IPS-18c (cell line): ENCODE measurements around the gene SOCS2.
"Not testable (repeated sequence)": the region's sequence is repeated elsewhere in the genome, so short reads cannot be mapped to it uniquely, and the experiment has no call there.

ENCODE experiments used
- H3K4me3 ChIP-seq: 2 replicates; pipeline ENCODE4 v1.7.0; 2013; ENCODE audit warnings: low read depth, mild to moderate bottlenecking, low read length, moderate library complexity; ENCODE audit not compliant: insufficient read depth
- H3K9me3 ChIP-seq: one replicate; pipeline ENCODE4 v1.6.1; 2013; ENCODE audit warnings: mild to moderate bottlenecking, low read length, moderate library complexity; ENCODE audit not compliant: control insufficient read depth, insufficient read depth

SOCS2 gene

DNA sequence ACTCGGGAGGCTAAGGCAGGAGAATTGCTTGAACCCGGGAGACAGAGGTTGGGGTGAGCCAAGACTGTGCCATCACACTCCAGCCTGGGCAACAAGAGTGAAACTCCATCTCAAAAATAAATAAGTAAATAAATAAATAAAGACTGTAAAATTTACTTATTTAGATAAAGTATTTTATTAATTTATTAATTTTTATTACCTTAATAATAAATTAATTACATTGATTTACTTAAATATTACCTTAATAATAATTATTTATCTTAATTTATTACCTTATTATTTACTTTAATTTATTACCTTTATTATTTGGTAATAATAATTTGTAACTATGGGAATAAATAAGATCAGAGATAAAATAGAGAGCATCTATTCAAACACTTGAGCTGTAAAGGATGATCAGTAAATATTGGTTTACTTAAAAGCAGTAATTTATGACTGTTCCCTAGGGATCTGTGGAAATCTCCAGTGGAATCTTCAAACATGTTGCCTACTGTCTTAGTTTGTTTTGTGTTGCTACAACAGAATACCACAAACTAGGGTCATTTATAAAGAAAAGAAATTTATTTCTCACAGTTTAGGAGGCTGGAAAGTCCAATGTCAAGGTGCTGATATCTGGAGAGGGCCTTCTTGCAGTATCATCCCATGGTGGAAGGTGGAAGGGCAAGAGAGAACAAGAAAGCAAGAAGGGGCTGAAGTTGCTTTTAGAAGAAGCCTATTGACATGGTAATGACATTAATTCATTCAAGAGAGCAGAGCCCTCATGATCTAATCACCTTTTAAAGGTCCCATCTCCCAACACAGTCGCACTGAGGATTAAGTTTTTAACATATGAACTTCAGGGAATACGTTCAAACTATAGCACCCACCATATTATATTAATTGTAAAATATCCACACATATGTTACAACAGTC, 37.1 kb downstream of the SOCS2 start:
- Histone ChIP-seq H3K9me3 (no peaks in the 10 kb centered on the region), H3K4me3 (no peak overlapping the region)

DNA sequence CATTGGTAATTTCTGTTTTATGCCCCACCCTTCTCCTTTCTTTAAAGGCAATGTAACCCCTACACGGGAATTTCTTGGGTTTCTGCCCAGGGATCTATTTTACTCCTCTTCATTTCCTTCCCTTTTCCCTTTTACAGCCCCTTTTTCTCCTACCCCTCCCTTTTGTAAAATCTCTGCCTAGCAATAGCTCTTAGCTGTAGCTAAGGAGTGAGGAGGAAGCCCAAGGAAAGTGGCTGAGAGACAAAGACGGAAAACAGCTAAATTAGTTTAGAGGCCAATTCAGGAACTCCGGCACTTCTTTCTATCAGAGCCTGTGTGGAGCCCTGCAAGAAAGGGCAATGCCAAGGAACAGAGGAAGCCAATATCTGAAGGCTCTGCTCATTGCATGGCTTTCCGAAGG, 40.3 kb downstream of the SOCS2 start:
- no peak overlapping the region for H3K4me3 ChIP-seq
- H3K9me3 ChIP-seq = no peaks in the 10 kb centered on the region

DNA sequence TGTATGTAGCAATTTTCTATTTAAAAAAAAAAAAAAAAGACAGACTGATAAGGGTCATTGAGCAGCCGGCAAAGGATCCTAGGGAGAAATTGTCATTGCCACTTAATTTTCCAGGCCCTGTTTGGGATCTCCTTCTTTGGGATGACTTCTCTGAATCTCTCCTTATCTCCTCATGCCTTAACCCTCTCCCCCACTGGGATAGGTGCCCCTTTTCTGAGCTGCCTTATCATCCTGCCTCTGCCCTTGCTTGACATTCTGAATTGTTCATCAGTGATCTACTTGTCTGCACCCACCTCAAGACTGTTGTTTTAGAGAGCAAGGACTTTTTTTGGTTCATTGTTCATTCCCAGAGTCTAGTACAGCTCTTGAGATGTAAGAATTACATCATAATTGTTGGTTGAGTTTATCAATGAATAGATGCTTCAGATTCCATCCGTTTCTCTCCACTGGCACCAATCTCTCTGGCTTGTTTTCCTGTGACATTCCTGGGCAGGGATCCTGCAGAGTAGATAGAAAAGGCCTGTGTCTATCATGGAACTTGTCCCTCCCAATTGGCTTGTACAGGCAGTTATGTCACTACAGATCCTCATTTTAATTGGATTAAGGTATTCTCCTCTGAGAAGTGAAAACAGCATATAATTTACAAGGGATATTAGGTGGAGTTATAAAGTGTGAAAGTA, 42.6 kb downstream of the SOCS2 start:
- Histone ChIP-seq H3K9me3 (no peaks in the 10 kb centered on the region), H3K4me3 (no peak overlapping the region)

- Histone ChIP-seq H3K9me3 (no peaks in the 10 kb centered on the region), H3K4me3 (no peak overlapping the region)
Measured at GRCh38 chr12:93616584-93617101, 44.2 kb downstream of the SOCS2 start.

- no peaks in the 10 kb centered on the region for H3K9me3 ChIP-seq
- no peak overlapping the region for H3K4me3 ChIP-seq
Measured at GRCh38 chr12:93618891-93619410, 46.5 kb downstream of the SOCS2 start.

DNA sequence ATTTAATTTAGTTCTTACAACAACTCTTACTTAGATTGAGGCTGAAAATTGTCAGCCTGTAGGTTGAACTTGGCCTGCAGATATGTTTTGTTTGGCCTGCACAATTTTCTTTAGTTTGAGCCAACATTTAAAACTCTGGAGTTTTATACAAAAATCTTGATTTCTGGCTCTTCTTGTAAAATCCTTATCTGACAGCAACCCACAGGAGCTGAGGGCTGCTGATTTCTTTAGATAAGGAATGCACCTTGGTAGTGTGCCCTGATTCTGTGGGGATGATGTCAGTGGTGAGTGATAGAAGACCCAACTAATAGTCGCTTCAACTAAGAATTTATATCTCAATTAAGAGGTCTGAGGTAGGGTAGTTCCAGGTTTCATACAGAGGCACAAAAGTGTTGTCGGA, 49.5 kb downstream of the SOCS2 start:
- H3K9me3 ChIP-seq = no peaks in the 10 kb centered on the region
- no peak overlapping the region for H3K4me3 ChIP-seq

DNA sequence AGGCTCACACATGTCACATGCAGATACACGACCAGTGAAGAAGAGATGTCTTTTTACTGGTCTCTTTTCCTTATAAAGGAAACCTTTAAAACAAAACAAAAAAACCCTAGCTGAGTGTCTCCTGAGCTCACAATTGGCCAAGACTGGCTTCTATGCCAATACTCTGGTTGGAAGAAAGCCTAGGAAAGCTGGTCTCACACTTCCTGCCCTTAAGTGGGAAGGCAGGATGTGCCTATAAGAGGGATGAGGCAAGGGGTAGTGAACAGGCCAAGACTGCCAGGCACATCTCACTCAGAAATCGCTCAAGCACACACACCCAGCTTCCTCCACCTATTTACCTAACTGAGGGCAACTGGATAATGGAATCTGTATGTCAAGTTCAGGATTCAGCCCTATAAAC, 50.0 kb downstream of the SOCS2 start:
- Histone ChIP-seq H3K4me3 (no peak overlapping the region), H3K9me3 (no peaks in the 10 kb centered on the region)

GRCh38 chr12:93624595-93625294, 52.3 kb downstream of the SOCS2 start:
- Histone ChIP-seq H3K4me3 (no peak overlapping the region), H3K9me3 (no peaks in the 10 kb centered on the region)

- H3K9me3 ChIP-seq = not testable (repeated sequence)
Measured at GRCh38 chr12:93625295-93625645, 52.8 kb downstream of the SOCS2 start.

DNA sequence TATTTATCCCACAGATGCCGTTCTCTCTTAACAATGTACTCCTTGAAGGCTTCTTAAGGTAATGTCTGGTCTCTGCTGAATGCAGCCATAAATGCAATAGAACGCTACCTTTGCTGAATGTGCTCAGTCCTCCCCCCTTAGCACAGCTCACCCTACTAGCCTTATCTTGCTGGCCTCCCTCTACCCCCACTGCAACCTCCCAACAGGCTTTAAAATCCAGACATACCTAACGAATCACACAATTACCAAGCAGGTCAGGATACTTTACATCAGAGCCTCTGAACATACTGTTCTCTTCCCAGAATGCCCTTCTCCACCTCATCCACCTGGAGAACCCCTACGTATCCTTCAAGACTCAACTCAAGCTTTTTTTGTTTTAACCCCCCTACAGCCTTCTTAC, 53.7 kb downstream of the SOCS2 start:
- Histone ChIP-seq H3K9me3 (no peaks in the 10 kb centered on the region), H3K4me3 (no peak overlapping the region)

More at GRCh38 chr12:93625295-93625645, 52.8 kb downstream of the SOCS2 start:
- H3K4me3 ChIP-seq = not testable (repeated sequence)
